GM23338 (cell line): ENCODE measurements around the gene PTPRA.

Experiments used
- CTCF ChIP-seq, 2 experiments: fragments of 200-600 bp in 1 of 2; sonication (generic) in 1 of 2; conservative IDR thresholded peaks; 2 replicates each; pipeline versions ENCODE4 v1.5.1 to v1.6.1; 2016 to 2017; ENCODE audit warnings: antibody characterized with exemption in 2 of 2, low read depth in 2 of 2, mild to moderate bottlenecking in 2 of 2, moderate library complexity in 1 of 2
- EZH2 ChIP-seq: fragments of 200-600 bp; sonication (generic); IDR thresholded peaks from one replicate; pipeline ENCODE4 v1.8.0; 2017; ENCODE audit warnings: antibody characterized with exemption, mild to moderate bottlenecking, low read depth; ENCODE audit not compliant: unreplicated experiment
- EZH2phosphoT487 ChIP-seq: fragments of 200-600 bp; sonication (generic); IDR thresholded peaks from one replicate; pipeline ENCODE4 v1.8.1; 2018; ENCODE audit warnings: antibody characterized with exemption; ENCODE audit not compliant: unreplicated experiment
- JUNB ChIP-seq: IDR thresholded peaks from one replicate; pipeline ENCODE4 v1.6.1; 2016; ENCODE audit warnings: antibody characterized with exemption; ENCODE audit not compliant: unreplicated experiment
- POLR2AphosphoS5 ChIP-seq: IDR thresholded peaks from 2 replicates; pipeline ENCODE4 v1.6.1; 2016; ENCODE audit warnings: antibody characterized with exemption, low read depth
- REST ChIP-seq: IDR thresholded peaks from one replicate; pipeline ENCODE4 v1.6.1; 2018; ENCODE audit warnings: antibody characterized with exemption; ENCODE audit not compliant: unreplicated experiment
- STAT1 ChIP-seq: IDR thresholded peaks from one replicate; pipeline ENCODE4 v1.6.1; 2016; ENCODE audit warnings: antibody characterized with exemption; ENCODE audit not compliant: unreplicated experiment
- ZNF114 ChIP-seq: fragments of 250-450 bp; sonication (Bioruptor Pico); IDR thresholded peaks from 2 replicates; pipeline ENCODE4 v1.5.0; 2020; ENCODE audit warnings: mild to moderate bottlenecking, moderate library complexity

- TF ChIP-seq EZH2phosphoT487: no peak
- TF ChIP-seq POLR2AphosphoS5: no peak
- TF ChIP-seq CTCF (conservative IDR thresholded peaks at IDR 0.05; ENCODE audit: low read depth in 2 of 2): no peak
- no peak for TF ChIP-seq EZH2
- TF ChIP-seq ZNF114 (CRISPR knock-in tag): no peak
- TF ChIP-seq JUNB: no peak
- TF ChIP-seq STAT1: no peak
- no peak for TF ChIP-seq REST
Measured at GRCh38 chr20:2836035-2836434, 37.2 kb upstream of the PTPRA start.
